OCI-LY1 (cell line): ENCODE results near the gene TOMM7.
"Not testable (repeated sequence)": the region's sequence is repeated elsewhere in the genome, so short reads cannot be mapped to it uniquely, and the experiment has no call there.

Experiments
- H2AFZ ChIP-seq: fragments of 200-600 bp; sonication (generic), shearing (Covaris generic); 2 replicates; pipeline ENCODE4 v1.6.0; 2014; ENCODE audit warnings: antibody characterized with exemption, mild to moderate bottlenecking, low read length
- H3F3A ChIP-seq: fragments of 200-600 bp; sonication (generic), shearing (Covaris generic); 2 replicates; pipeline ENCODE4 v1.6.0; 2014; ENCODE audit warnings: mild to moderate bottlenecking, antibody characterized with exemption, low read length, moderate library complexity; ENCODE audit not compliant: insufficient read depth
- H3K27ac ChIP-seq: fragments of 200-600 bp; sonication (generic); 2 replicates; pipeline ENCODE4 v1.5.1; 2014; ENCODE audit warnings: low read length, mixed run types, mild to moderate bottlenecking, low read depth; ENCODE audit not compliant: poor library complexity, severe bottlenecking
- H3K27me3 ChIP-seq: fragments of 200-600 bp; sonication (generic); 2 replicates; pipeline ENCODE4 v1.6.0; 2014; ENCODE audit warnings: antibody characterized with exemption, mild to moderate bottlenecking, low read length, moderate library complexity; ENCODE audit not compliant: insufficient read depth
- H3K36me3 ChIP-seq: fragments of 200-600 bp; sonication (generic); 2 replicates; pipeline ENCODE4 v1.6.1; 2014; ENCODE audit warnings: mild to moderate bottlenecking, antibody characterized with exemption, low read length, moderate library complexity, mixed read lengths; ENCODE audit not compliant: insufficient read depth
- H3K4me1 ChIP-seq: fragments of 200-600 bp; sonication (generic); 2 replicates; pipeline ENCODE4 v1.5.1; 2014; ENCODE audit warnings: mild to moderate bottlenecking, low read length, moderate library complexity; ENCODE audit not compliant: insufficient read depth, severe bottlenecking
- H3K4me2 ChIP-seq: fragments of 200-600 bp; sonication (generic), shearing (Covaris generic); 2 replicates; pipeline ENCODE4 v1.6.1; 2014; ENCODE audit warnings: low read length
- H3K4me3 ChIP-seq: fragments of 200-600 bp; sonication (generic); 2 replicates; pipeline ENCODE4 v1.5.1; 2014; ENCODE audit warnings: low read length, low read depth, mild to moderate bottlenecking, mixed read lengths; ENCODE audit not compliant: poor library complexity, severe bottlenecking
- H3K79me2 ChIP-seq: fragments of 200-600 bp; shearing (Covaris generic); 2 replicates; pipeline ENCODE4 v1.6.1; 2016; ENCODE audit warnings: mixed run types, low read length, mixed read lengths; ENCODE audit not compliant: insufficient read depth
- H3K9ac ChIP-seq: fragments of 200-600 bp; sonication (generic), shearing (Covaris generic); 2 replicates; pipeline ENCODE4 v1.6.1; 2014; ENCODE audit warnings: mild to moderate bottlenecking, low read length, mixed read lengths
- H3K9me2 ChIP-seq: fragments of 200-600 bp; sonication (generic), shearing (Covaris generic); 2 replicates; pipeline ENCODE4 v1.6.1; 2014; ENCODE audit warnings: low read depth, mild to moderate bottlenecking, low read length, mixed read lengths
- H3K9me3 ChIP-seq: fragments of 200-600 bp; shearing (Covaris generic); 2 replicates; pipeline ENCODE4 v1.6.1; 2014; ENCODE audit warnings: low read length, mixed read lengths
- H4K20me1 ChIP-seq: fragments of 200-600 bp; sonication (generic), shearing (Covaris generic); 2 replicates; pipeline ENCODE4 v1.6.0; 2016; ENCODE audit warnings: mild to moderate bottlenecking, low read length; ENCODE audit not compliant: insufficient read depth
- EZH2 ChIP-seq: fragments of 200-600 bp; sonication (generic), shearing (Covaris generic); IDR thresholded peaks from 2 replicates; pipeline ENCODE4 v1.8.0; 2017; ENCODE audit warnings: borderline replicate concordance, mixed run types, mild to moderate bottlenecking, antibody characterized with exemption, low read length, moderate library complexity, mixed read lengths
- TF ChIP-seq, protein P1 (sequence below): fragments of 200-600 bp; sonication (generic), shearing (Covaris generic); IDR thresholded peaks from 2 replicates; pipeline ENCODE4 v1.5.1; 2017; ENCODE audit warnings: mild to moderate bottlenecking, antibody characterized with exemption, low read length, moderate library complexity, mixed read lengths

Gene TOMM7

DNA sequence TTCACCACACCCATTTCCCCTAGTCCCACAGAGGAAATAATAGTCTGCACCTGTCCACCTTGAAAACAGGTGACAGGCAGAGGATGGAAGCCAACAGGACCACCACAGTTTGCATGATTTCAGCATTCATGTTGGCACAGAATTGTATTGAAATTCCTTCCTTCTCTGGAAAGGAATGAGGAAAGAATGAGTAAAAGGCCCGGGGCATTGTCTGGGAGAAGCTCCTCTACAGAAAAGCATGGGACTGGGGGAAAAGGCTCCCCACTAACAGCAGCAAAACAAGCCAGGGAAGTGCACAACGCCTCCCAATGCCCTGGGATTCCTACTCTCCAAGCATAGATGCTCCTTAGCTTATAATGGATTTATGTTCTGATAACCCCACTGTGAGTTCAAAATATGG, 28.5 kb upstream of the TOMM7 start:
- H2AFZ ChIP-seq, result no peak overlapping the region

DNA sequence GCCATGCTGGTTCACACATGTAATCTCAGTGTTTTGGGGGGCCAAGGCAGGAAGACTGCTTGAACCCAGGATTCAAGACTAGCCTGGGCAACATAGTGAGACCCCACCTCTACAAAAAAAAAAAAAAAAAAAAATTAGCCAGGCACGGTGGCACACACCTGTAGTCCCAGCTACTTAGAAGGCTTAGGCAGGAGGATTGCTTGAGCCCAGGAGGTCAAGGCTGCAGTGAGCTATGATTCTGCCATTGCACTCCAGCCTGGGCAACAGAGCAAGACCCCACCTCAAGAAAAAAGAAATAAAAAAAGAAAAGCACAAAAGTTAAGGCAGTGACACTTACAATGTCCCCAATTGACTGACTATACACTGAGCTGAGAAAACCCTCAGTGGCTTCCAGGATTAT, 27.7 kb upstream of the TOMM7 start:
- H3K9me2 ChIP-seq, H3K4me2 ChIP-seq, H3K4me3 ChIP-seq, H4K20me1 ChIP-seq, H3K79me2 ChIP-seq, H3K27ac ChIP-seq, H2AFZ ChIP-seq, H3K9me3 ChIP-seq, H3K9ac ChIP-seq, H3F3A ChIP-seq: not testable (repeated sequence)
- peaks cover 13% of the 10 kb centered on the region for H3K4me1 ChIP-seq
- peaks cover 16% of the 10 kb centered on the region; the same call in 1 of the 2 replicates for H3K27me3 ChIP-seq
- H3K36me3 ChIP-seq, result peaks cover 10% of the 10 kb centered on the region

More for the DNA sequence above, 28.5 kb upstream of the TOMM7 start:
- Histone ChIP-seq H3K4me3 (no peak overlapping the region), H3K9me3 (no peaks in the 10 kb centered on the region), H3K79me2 (peaks cover 16% of the 10 kb centered on the region), H3K4me1 (peaks cover 20% of the 10 kb centered on the region), H4K20me1 (no peaks in the 10 kb centered on the region), H3K9me2 (no peaks in the 10 kb centered on the region), H3K4me2 (no peak overlapping the region), H3K36me3 (peaks cover 16% of the 10 kb centered on the region), H3K9ac (no peak overlapping the region), H3K27me3 (peaks cover 10% of the 10 kb centered on the region; the same call in 1 of the 2 replicates), H3K27ac (no peak overlapping the region), H3F3A (no peaks in the 10 kb centered on the region)
- no peak for TF ChIP-seq EZH2

DNA sequence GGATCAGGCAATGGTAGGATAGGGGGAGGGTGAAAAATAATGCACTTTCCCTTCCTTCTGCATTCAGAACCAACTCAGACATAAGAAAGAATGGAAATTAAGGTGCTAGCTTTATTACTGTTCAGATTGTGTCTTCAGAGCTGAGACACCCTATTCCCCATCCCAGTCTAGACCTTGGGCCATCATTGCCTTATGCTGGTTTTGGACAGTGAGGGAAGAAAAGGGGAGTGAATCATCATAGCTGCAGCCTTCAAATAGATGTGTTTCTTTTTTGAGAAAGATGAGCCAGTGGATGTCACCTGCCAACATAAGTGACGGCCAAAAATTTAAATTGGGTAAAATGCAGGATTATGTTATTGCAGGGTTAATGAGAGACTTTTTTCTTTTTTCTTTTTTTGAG, 27.0 kb upstream of the TOMM7 start:
- H3K4me2 ChIP-seq, result no peak overlapping the region
- TF ChIP-seq EZH2, result no peak
- TF ChIP-seq, protein P1, sequence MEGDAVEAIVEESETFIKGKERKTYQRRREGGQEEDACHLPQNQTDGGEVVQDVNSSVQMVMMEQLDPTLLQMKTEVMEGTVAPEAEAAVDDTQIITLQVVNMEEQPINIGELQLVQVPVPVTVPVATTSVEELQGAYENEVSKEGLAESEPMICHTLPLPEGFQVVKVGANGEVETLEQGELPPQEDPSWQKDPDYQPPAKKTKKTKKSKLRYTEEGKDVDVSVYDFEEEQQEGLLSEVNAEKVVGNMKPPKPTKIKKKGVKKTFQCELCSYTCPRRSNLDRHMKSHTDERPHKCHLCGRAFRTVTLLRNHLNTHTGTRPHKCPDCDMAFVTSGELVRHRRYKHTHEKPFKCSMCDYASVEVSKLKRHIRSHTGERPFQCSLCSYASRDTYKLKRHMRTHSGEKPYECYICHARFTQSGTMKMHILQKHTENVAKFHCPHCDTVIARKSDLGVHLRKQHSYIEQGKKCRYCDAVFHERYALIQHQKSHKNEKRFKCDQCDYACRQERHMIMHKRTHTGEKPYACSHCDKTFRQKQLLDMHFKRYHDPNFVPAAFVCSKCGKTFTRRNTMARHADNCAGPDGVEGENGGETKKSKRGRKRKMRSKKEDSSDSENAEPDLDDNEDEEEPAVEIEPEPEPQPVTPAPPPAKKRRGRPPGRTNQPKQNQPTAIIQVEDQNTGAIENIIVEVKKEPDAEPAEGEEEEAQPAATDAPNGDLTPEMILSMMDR, result no peak
- no peaks in the 10 kb centered on the region for H3F3A ChIP-seq
- H2AFZ ChIP-seq, result no peak overlapping the region
- no peak overlapping the region for H3K4me3 ChIP-seq
- 0 out of 2 replicates have a peak, but pooled peaks cover 3% of the 10 kb centered on the region for H3K79me2 ChIP-seq
- H3K36me3 ChIP-seq, result peaks cover 3% of the 10 kb centered on the region; the same call in 1 of the 2 replicates
- H3K4me1 ChIP-seq, result peaks cover 9% of the 10 kb centered on the region
- no peak overlapping the region for H3K9ac ChIP-seq
- no peaks in the 10 kb centered on the region for H3K9me3 ChIP-seq
- H3K9me2 ChIP-seq, result no peaks in the 10 kb centered on the region
- H3K27me3 ChIP-seq, result peaks cover 19% of the 10 kb centered on the region; the same call in 1 of the 2 replicates
- H3K27ac ChIP-seq, result no peak overlapping the region
- no peaks in the 10 kb centered on the region for H4K20me1 ChIP-seq

DNA sequence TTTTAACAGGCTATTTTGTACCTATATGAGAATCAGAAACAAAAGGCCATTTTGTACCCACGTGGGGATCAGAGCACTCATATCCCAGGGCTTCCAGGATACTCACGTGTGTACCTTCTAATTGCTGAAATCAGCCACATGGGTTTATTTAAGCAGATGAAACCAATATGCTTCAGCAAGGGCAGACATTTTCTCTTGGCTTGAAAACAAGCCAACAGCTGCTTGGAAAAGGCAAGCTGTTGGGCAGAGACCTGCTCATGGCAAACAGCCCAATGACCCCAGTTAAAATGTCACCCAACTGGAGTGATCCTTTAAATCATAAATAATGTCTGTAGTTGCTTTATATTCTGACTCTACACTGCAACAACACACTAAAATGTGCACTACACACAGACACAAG, 26.5 kb upstream of the TOMM7 start:
- H3K4me1 ChIP-seq, result peaks cover 9% of the 10 kb centered on the region
- no peaks in the 10 kb centered on the region for H3K9me3 ChIP-seq
- no peaks in the 10 kb centered on the region for H3K36me3 ChIP-seq
- no peaks in the 10 kb centered on the region for H3K9me2 ChIP-seq
- no peaks in the 10 kb centered on the region for H3K79me2 ChIP-seq
- H3F3A ChIP-seq, result no peaks in the 10 kb centered on the region
- no peak overlapping the region for H3K9ac ChIP-seq
- no peak overlapping the region for H3K4me2 ChIP-seq
- no peak overlapping the region for H2AFZ ChIP-seq
- H3K27ac ChIP-seq, result no peak overlapping the region
- peaks cover 21% of the 10 kb centered on the region; the same call in 1 of the 2 replicates for H3K27me3 ChIP-seq
- no peak for TF ChIP-seq EZH2
- TF ChIP-seq, protein P1, result no peak
- no peaks in the 10 kb centered on the region for H4K20me1 ChIP-seq
- H3K4me3 ChIP-seq, result no peak overlapping the region
